C4-2B (cell line): ENCODE results near the gene AGBL1.

Experiments
- ZFX ChIP-seq: fragments of 450-650 bp; IDR thresholded peaks from 2 replicates; pipeline ENCODE4 v1.6.1; 2017
- TF ChIP-seq, protein P1 (sequence below): fragments of 450-650 bp; conservative IDR thresholded peaks from 2 replicates; pipeline ENCODE4 v1.5.1; 2017; ENCODE audit warnings: mild to moderate bottlenecking

DNA sequence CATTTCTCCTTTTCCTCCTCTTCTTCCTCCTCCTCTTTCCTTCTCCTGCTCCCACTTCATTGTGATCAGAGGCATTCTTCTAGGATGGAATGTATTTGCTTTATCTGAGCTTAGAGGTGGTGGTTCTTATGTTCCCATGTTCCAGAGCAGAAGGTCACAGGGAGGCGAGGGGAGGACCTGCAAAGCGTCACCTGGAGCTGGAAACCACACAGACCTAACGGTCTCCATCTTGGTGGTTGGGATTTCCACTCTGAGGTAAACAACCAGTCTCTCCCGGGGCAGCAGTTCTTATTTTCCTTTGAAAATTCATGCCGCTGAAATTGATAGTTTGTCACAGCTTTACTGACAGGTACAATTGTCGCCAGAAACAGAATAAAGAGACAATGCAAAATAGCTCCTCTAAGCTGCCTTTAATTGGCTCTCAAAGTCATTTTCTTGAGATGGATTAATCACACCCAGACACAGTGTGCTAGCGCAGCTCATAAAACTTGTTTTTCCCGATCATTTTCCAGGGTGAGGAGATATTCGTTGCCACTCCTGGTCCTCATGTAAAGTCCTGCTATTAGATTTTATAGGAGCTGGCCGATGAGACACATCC is 16.9 kb upstream of the AGBL1 start:
- TF ChIP-seq, protein P1, sequence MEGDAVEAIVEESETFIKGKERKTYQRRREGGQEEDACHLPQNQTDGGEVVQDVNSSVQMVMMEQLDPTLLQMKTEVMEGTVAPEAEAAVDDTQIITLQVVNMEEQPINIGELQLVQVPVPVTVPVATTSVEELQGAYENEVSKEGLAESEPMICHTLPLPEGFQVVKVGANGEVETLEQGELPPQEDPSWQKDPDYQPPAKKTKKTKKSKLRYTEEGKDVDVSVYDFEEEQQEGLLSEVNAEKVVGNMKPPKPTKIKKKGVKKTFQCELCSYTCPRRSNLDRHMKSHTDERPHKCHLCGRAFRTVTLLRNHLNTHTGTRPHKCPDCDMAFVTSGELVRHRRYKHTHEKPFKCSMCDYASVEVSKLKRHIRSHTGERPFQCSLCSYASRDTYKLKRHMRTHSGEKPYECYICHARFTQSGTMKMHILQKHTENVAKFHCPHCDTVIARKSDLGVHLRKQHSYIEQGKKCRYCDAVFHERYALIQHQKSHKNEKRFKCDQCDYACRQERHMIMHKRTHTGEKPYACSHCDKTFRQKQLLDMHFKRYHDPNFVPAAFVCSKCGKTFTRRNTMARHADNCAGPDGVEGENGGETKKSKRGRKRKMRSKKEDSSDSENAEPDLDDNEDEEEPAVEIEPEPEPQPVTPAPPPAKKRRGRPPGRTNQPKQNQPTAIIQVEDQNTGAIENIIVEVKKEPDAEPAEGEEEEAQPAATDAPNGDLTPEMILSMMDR: no peak
- TF ChIP-seq ZFX: no peak
